DMS114 treated with DMSO at 0.1 percent for 48 hours (cell line): ENCODE results near the gene WASL.
"Not testable (repeated sequence)": the region's sequence is repeated elsewhere in the genome, so short reads cannot be mapped to it uniquely, and the experiment has no call there.

Source experiments
- DNase-seq: peaks from one replicate; lab custom pipeline; 2025; ENCODE audit not compliant: unreplicated experiment; lab: John Stamatoyannopoulos, UW

WASL gene

GRCh38 chr7:123748734-123749536 is at the start of gene WASL:
WASL (minus strand) TSS chr7:123749003; CDS start chr7:123748734, 269 bp downstream.
- DNase-seq, result peak; percentile 74

GRCh38 chr7:123797673-123798531 is 49.1 kb upstream of the WASL start:
- peak; percentile 51 for DNase-seq

GRCh38 chr7:123796568-123796967 is 47.8 kb upstream of the WASL start:
- DNase-seq, result no peak

GRCh38 chr7:123795917-123796316 is 47.1 kb upstream of the WASL start:
- DNase-seq, result no peak

- not testable (repeated sequence) for DNase-seq
Observed at GRCh38 chr7:123795116-123795515, 46.3 kb upstream of the WASL start.

- no peak for DNase-seq
Observed at GRCh38 chr7:123792547-123792946, 43.7 kb upstream of the WASL start.

GRCh38 chr7:123791001-123791400 is 42.2 kb upstream of the WASL start:
- DNase-seq, result no peak

GRCh38 chr7:123789817-123790216 is 41.0 kb upstream of the WASL start:
- DNase-seq, result no peak

GRCh38 chr7:123789206-123789784 is 40.5 kb upstream of the WASL start:
- DNase-seq, result no peak

GRCh38 chr7:123788584-123788983 is 39.8 kb upstream of the WASL start:
- no peak for DNase-seq

- no peak for DNase-seq
Observed at GRCh38 chr7:123787220-123788007, 38.6 kb upstream of the WASL start.

- no peak for DNase-seq
Observed at GRCh38 chr7:123784263-123784662, 35.5 kb upstream of the WASL start.

- DNase-seq, result no peak
Observed at GRCh38 chr7:123783820-123784219, 35.0 kb upstream of the WASL start.

GRCh38 chr7:123782071-123782798 is 33.4 kb upstream of the WASL start:
- DNase-seq, result no peak

- not testable (repeated sequence) for DNase-seq
Observed at GRCh38 chr7:123780472-123780871, 31.7 kb upstream of the WASL start.

GRCh38 chr7:123774496-123774895 is 25.7 kb upstream of the WASL start:
- no peak for DNase-seq

- DNase-seq, result no peak
Observed at GRCh38 chr7:123773481-123773880, 24.7 kb upstream of the WASL start.

- DNase-seq, result no peak
Observed at GRCh38 chr7:123772652-123773051, 23.8 kb upstream of the WASL start.

- DNase-seq, result no peak
Observed at GRCh38 chr7:123771846-123772245, 23.0 kb upstream of the WASL start.

GRCh38 chr7:123771256-123771655 is 22.5 kb upstream of the WASL start:
- no peak for DNase-seq
